Measurements from ENCODE around the gene IQGAP1. TPM values are rescaled to one million over a fixed set of nuclear protein-coding genes. Genes with fewer than 3 reads are reported as not detected.
"Not testable (repeated sequence)": the region's sequence is repeated elsewhere in the genome, so short reads cannot be mapped to it uniquely, and the experiment has no call there.

The IQGAP1 gene
- total RNA-seq, 6 experiments from 2014 or later = 172 to 201 (median 185) TPM

DNA sequence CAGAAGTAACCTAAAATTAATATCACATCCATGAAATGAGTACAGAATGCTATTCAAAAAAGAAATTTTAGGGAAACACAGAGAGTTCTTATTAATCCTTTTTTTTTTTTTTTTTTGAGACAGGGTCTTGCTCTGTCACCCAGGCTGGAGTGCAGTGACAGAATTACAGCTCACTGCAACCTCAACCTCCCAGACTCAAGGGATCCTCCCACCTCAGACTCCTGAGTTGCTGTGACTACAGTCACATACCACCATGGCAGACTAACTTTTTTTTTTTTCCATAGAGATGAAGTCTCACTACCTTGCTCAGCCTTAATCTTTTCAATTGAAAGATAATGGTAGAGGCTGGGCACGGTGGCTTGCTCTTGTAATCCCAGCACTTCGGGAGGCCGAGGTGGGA is 135.3 kb downstream of the IQGAP1 start:
- DNase-seq = no peak
- Mint-ChIP-seq H3K4me3 (no peak overlapping the region), H3K27me3 (ENCODE audit: insufficient read depth) (peaks cover 4% of the 10 kb centered on the region; the same call in 1 of the 2 replicates), H3K4me1 (ENCODE audit: low read depth) (peaks cover 35% of the 10 kb centered on the region), H3K27ac (no peak overlapping the region), H3K36me3 (ENCODE audit: low read depth) (no peaks in the 10 kb centered on the region), H3K9me3 (no peaks in the 10 kb centered on the region)
- TF ChIP-seq, protein P1, sequence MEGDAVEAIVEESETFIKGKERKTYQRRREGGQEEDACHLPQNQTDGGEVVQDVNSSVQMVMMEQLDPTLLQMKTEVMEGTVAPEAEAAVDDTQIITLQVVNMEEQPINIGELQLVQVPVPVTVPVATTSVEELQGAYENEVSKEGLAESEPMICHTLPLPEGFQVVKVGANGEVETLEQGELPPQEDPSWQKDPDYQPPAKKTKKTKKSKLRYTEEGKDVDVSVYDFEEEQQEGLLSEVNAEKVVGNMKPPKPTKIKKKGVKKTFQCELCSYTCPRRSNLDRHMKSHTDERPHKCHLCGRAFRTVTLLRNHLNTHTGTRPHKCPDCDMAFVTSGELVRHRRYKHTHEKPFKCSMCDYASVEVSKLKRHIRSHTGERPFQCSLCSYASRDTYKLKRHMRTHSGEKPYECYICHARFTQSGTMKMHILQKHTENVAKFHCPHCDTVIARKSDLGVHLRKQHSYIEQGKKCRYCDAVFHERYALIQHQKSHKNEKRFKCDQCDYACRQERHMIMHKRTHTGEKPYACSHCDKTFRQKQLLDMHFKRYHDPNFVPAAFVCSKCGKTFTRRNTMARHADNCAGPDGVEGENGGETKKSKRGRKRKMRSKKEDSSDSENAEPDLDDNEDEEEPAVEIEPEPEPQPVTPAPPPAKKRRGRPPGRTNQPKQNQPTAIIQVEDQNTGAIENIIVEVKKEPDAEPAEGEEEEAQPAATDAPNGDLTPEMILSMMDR (IDR thresholded peaks at IDR 0.05) = no peak

DNA sequence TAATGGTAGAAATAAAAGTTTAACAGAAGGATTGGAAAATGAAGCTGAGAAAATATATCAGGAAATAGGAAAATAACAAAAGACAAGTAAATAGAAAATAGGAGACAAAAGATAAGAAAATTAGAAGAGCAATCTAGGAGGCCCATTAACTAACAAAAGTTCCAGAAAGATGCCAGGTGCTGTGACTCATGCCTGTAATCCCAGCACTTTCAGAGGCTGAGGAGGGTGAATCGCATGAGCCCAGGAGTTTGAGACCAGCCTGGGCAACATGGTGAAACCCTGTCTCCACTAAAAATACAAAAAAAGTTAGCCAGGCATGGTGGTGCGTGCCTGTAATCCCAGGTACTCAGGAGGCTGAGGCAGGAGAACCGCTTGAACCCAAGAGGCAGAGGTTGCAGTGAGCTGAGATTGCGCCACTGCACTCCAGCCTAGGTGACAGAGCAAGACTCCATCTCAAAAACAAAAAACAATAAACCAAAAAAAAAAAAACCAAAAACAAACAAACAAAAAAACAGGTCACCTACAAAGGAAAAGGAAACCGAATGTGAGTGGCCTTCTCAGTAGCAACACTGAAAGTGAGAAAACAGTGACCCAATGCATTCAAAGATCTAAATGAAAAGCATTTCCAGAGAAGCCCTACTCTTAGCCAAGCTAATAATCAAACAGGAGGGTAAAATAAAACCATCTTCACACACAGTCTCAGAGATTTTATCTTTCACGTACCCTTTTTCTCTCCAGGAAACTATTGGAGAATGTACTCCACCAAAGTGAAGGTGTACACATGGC is 136.2 kb downstream of the IQGAP1 start:
- not testable (repeated sequence) for H3K9me3 Mint-ChIP-seq; H3K27me3 Mint-ChIP-seq (ENCODE audit: insufficient read depth); H3K27ac Mint-ChIP-seq; H3K36me3 Mint-ChIP-seq (ENCODE audit: low read depth); H3K4me3 Mint-ChIP-seq
- DNase-seq = peak; percentile 18
- H3K4me1 Mint-ChIP-seq (ENCODE audit: low read depth) = peaks cover 30% of the 10 kb centered on the region

DNA sequence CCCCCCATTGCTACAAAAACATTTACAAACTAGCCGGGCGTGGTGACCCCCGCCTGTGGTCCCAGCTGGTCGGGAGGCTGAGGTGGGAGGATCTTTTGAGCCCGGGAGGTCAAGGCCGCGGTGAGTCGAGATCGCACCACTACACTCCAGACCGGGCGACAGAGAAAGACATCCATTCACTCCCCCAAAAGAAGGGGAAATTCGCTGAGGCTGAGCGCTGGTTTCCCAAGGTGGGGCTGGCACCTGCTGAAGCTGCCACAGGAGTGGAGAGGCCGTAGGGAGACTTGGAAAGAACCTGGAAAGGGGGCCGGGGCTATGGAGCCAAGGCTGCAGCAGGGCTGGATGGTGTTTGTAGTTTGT is 140.9 kb downstream of the IQGAP1 start:
- TF ChIP-seq, protein P1 (IDR thresholded peaks at IDR 0.05) = no peak
- H3K4me1 Mint-ChIP-seq (ENCODE audit: low read depth) = peaks cover 44% of the 10 kb centered on the region
- DNase-seq = no peak
- peaks cover 14% of the 10 kb centered on the region; the same call in 1 of the 2 replicates for H3K36me3 Mint-ChIP-seq (ENCODE audit: low read depth)
- peak overlapping the region; percentile 81 for H3K27ac Mint-ChIP-seq
- peak overlapping the region; percentile 84 for H3K4me3 Mint-ChIP-seq
- H3K27me3 Mint-ChIP-seq (ENCODE audit: insufficient read depth) = peaks cover 6% of the 10 kb centered on the region; the same call in 1 of the 2 replicates
- no peaks in the 10 kb centered on the region for H3K9me3 Mint-ChIP-seq

DNA sequence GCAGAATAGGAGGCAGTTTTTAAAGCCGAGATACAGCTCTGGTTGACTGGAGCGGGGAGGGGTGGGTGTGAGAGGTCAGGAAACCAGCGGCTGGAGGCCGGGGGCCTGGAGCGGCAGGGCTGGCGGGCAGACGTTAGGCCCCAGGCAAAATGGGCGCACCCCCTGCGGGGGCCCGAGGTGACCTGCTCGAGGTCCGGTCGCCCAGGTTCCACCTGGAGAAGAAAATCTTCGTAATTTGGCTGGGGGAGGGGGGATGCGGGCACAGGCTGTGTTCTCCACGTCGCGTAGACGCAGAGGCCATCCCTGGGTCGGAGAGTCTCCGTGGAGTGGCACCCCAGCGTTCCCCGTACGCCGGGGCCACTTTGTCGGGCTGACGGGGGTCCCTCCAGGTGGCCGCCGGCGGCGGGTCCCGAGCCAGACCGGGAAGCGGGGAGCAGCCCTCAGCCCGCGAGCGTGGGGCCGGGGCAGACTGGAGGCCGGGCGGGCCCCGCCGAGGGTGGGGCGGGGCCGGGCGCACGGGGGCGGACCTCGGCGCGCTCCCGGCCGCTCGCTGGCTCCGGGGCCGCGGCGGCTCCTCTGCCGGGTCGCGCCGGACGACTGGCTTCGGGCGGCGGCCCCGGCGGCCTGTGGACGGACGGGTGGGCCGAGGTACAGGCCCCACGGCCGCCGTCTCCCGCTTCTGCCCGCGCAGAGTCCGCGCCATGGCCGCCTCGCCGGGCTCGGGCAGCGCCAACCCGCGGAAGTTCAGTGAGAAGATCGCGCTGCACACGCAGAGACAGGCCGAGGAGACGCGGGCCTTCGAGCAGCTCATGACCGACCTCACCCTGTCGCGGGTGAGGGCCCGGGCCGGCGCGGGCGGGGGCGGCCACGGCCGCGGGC is 141.6 kb downstream of the IQGAP1 start, which contains the start of gene CRTC3:
CRTC3 (plus strand) TSS at position 553 of the 879 bp plus-strand sequence; CDS start at position 702, 149 bp downstream.
- peaks cover 16% of the 10 kb centered on the region; the same call in 1 of the 2 replicates for H3K36me3 Mint-ChIP-seq (ENCODE audit: low read depth)
- peak; percentile 26 for DNase-seq
- peaks cover 4% of the 10 kb centered on the region; the same call in 1 of the 2 replicates for H3K27me3 Mint-ChIP-seq (ENCODE audit: insufficient read depth)
- H3K9me3 Mint-ChIP-seq = no peaks in the 10 kb centered on the region
- H3K4me3 Mint-ChIP-seq = peak within 1 kb of the TSS; percentile 98
- peak within 1 kb of the TSS; percentile 83 for H3K27ac Mint-ChIP-seq
- TF ChIP-seq, protein P1 (IDR thresholded peaks at IDR 0.05) = no peak
- H3K4me1 Mint-ChIP-seq (ENCODE audit: low read depth) = peaks cover 44% of the 10 kb centered on the region

DNA sequence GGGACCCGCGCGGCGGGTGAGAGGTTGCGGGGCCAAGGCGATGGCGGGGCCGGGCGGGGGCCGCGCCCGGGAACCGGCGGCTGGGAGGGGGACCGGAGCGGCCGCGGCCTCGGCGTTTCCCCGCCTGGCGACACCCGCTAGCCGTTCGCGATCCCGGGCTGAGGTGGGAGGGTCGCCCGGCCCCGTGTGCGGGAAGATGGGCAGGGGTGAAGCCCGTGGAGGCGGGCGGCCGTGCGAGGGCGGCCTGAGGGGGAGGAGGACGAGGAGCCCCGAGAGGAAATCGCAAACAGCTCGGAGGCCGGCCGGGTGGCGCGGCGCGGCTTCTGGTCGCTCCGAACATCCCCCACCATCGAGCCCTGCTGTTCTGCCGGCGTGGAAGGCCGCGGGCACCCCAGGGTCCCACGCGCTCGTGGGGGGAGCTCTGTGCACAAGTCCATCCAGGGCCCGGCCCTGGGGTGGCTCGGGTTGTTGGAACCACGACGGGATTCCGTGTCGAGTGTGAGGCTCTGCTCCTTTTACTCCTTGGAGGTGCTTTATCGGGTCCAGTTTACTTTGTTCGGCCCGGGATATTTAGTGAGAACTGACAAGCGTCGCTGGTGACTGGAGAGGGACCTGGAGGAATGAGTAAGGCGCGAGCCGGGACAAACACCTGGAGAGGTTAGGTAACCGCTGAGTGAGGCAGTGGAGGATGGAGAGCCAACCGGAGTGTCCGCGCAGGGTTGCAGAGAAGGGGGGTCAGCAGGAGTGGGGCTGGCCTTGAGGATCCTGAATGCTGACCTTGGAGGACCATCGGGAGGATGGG is 142.4 kb downstream of the IQGAP1 start:
- Mint-ChIP-seq H3K4me1 (ENCODE audit: low read depth) (peaks cover 52% of the 10 kb centered on the region), H3K27ac (peak overlapping the region; percentile 83), H3K36me3 (ENCODE audit: low read depth) (peaks cover 16% of the 10 kb centered on the region; the same call in 1 of the 2 replicates), H3K4me3 (peak overlapping the region; percentile 98), H3K9me3 (no peaks in the 10 kb centered on the region), H3K27me3 (ENCODE audit: insufficient read depth) (peaks cover 4% of the 10 kb centered on the region; the same call in 1 of the 2 replicates)
- DNase-seq = peak; percentile 12
- TF ChIP-seq, protein P1 (IDR thresholded peaks at IDR 0.05) = no peak; the same call in 1 of the 2 replicates
